ENCODE measurements around the gene SDS. TPM values are rescaled to one million over a fixed set of nuclear protein-coding genes. Genes with fewer than 3 reads are reported as not detected.

The SDS gene
- total and polyA plus RNA-seq, 2 of the 8 experiments (the other 6 are each of a cell fraction or from before 2014, with no cell fraction given): 0.21 TPM; not detected in 1

DNA sequence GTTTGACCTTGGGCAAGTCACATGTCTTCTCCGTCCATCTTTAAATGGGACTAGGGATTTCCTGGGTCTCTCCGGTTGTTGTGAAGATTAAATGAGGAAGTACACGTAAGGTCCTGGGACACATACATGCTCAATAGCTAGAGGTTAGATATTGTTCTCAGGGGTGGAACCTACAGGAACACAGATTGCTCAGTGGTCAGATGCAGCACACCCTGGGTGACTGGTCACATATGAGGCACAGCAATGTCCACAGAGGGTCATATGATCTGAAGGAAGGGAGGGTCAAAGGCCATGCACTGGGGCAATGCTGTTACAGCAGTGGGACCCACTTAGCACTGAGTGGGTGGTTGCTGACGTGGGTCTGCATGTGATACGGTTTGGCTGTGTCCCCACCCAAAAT, 57.3 kb downstream of the SDS start:
- Histone ChIP-seq H3K23ac (ENCODE audit: insufficient read length) (no peak overlapping the region), H2BK20ac (ENCODE audit: low read length) (no peak overlapping the region), H4K20me1 (replicated peaks in 1 of 2; ENCODE audit: control insufficient read depth in 1 of 2, insufficient read depth in 2 of 2, low read length in 2 of 2) (no peaks in the 10 kb centered on the region), H3K4me3 (ENCODE audit: extremely low read depth in 1 of 4, insufficient read depth in 2 of 4, low read depth in 3 of 4, low read length in 4 of 4) (no peak overlapping the region), H2AFZ (ENCODE audit: low read length) (no peak overlapping the region), H3K79me1 (ENCODE audit: low read depth, low read length) (no peaks in the 10 kb centered on the region), H3K27me3 (replicated peaks in 1 of 4; ENCODE audit: control insufficient read depth in 3 of 4, extremely low read depth in 1 of 4, insufficient read depth in 3 of 4, low read length in 3 of 4) (no peaks in the 10 kb centered on the region), H3K36me3 (ENCODE audit: control insufficient read depth in 2 of 4, insufficient read depth in 4 of 4, low read length in 3 of 4) (no peaks in the 10 kb centered on the region), H3K23me2 (ENCODE audit: low read depth, low read length) (no peaks in the 10 kb centered on the region), H3K56ac (replicated peaks; ENCODE audit: insufficient read length, low read depth, low read length) (no peak overlapping the region), H4K8ac (ENCODE audit: extremely low read depth, insufficient read depth, low read length) (no peak overlapping the region), H3K4me2 (ENCODE audit: insufficient read depth in 1 of 2, low read depth in 2 of 2, low read length in 2 of 2) (no peak overlapping the region), H3K18ac (ENCODE audit: extremely low read depth, low read length) (no peak overlapping the region), H3K14ac (ENCODE audit: insufficient read length) (no peak overlapping the region), H3K4ac (replicated peaks; ENCODE audit: insufficient read length, low read depth, low read length) (no peak overlapping the region), H2AK5ac (ENCODE audit: low read depth, low read length) (no peak overlapping the region; the same call in 1 of the 2 replicates), H3K79me2 (ENCODE audit: control insufficient read depth in 1 of 2, insufficient read depth in 2 of 2, low read length in 2 of 2) (no peaks in the 10 kb centered on the region), H2BK12ac (ENCODE audit: low read depth, low read length) (no peak overlapping the region), H3K9ac (replicated peaks in 1 of 4; ENCODE audit: extremely low read depth in 1 of 4, low read depth in 3 of 4, low read length in 3 of 4) (no peak overlapping the region), H3K4me1 (replicated peaks in 1 of 4; ENCODE audit: control insufficient read depth in 3 of 4, insufficient read depth in 4 of 4, low read length in 3 of 4) (peaks cover 0 to 8% (median 5%) of the 10 kb centered on the region in 4 experiments; a peak in 5 of 7 replicates), H2BK5ac (ENCODE audit: low read depth, low read length) (no peak overlapping the region), H4K5ac (ENCODE audit: insufficient read length, low read depth, low read length) (no peak overlapping the region), H2BK120ac (replicated peaks; ENCODE audit: low read depth, low read length) (no peak overlapping the region), H3K27ac (ENCODE audit: low read depth, low read length) (no peak overlapping the region), H2BK15ac (ENCODE audit: low read length) (no peak overlapping the region), H3K9me3 (ENCODE audit: insufficient read depth in 2 of 2, low read depth in 1 of 2, low read length in 1 of 2) (no peaks in the 10 kb centered on the region), H4K91ac (replicated peaks; ENCODE audit: insufficient read length, low read length) (no peak overlapping the region)
- POLR2A ChIA-PET (ENCODE audit: partially characterized antibody): no interaction called here
- TF ChIP-seq JUN (IDR thresholded peaks at IDR 0.05; ENCODE audit: low read depth, low read length) (no peak), ASH2L (IDR thresholded peaks at IDR 0.05; ENCODE audit: low read length) (no peak), KDM4A (IDR thresholded peaks at IDR 0.05; ENCODE audit: low read depth, low read length, severe bottlenecking) (no peak), PHF8 (conservative IDR thresholded peaks at IDR 0.05; ENCODE audit: low read depth, low read length) (no peak), TAF1 (IDR thresholded peaks at IDR 0.05; ENCODE audit: low read depth, low read length) (no peak), HDAC6 (IDR thresholded peaks at IDR 0.05; ENCODE audit: low read depth, low read length) (no peak), SIX5 (IDR thresholded peaks at IDR 0.05; ENCODE audit: low read depth, low read length) (no peak), NANOG (IDR thresholded peaks at IDR 0.05; ENCODE audit: insufficient read depth, low read depth, low read length, poor library complexity, severe bottlenecking) (no peak), HDAC2 (IDR thresholded peaks at IDR 0.05; ENCODE audit: borderline replicate concordance in 1 of 2, low read depth in 2 of 2, low read length in 2 of 2) (no peak)
- WGBS, 2 experiments (ENCODE audit: extremely low coverage in 1 of 2, insufficient coverage in 1 of 2, insufficient read length in 1 of 2, insufficient replicate concordance in 2 of 2, low coverage in 1 of 2, low lambda C conversion rate in 2 of 2, missing lambda C conversion rate in 1 of 2): 94% methylated on average over 5 of the region's 5 CpGs; no CpG with 5 or more reads in 1 of the 2 experiments
- FAIRE-seq (no peak), DNase-seq (ENCODE audit: low read depth in 1 of 2, low spot score in 2 of 2) (no peak)
- CTCF ChIA-PET (ENCODE audit: partially characterized antibody): interaction anchor here (1.1 to 1.6 kb wide), 3 partner anchors 8 to 10 kb away, joined by 3 read pairs; no protein-coding TSS in a partner anchor
